ENCODE results near the gene LAMA2.

LAMA2 gene

GRCh38 chr6:129215246-129215645 is 332.3 kb downstream of the LAMA2 start:
- no peak overlapping the region for H3K4me3 ChIP-seq (ENCODE audit: low read length)
- no peak for TF ChIP-seq CTCF (IDR thresholded peaks at IDR 0.05; ENCODE audit: insufficient read depth, low read depth, low read length, missing control alignments)
- DNase-seq (ENCODE audit: low read depth): no peak

- H3K4me3 ChIP-seq (ENCODE audit: low read length): no peak overlapping the region
- DNase-seq (ENCODE audit: low read depth): peak; percentile 8
- TF ChIP-seq CTCF (IDR thresholded peaks at IDR 0.05; ENCODE audit: insufficient read depth, low read depth, low read length, missing control alignments): no peak
These were observed 333.1 kb downstream of the LAMA2 start for GRCh38 chr6:129215916-129216520.

- no peak for DNase-seq (ENCODE audit: low read depth)
- TF ChIP-seq CTCF (IDR thresholded peaks at IDR 0.05; ENCODE audit: insufficient read depth, low read depth, low read length, missing control alignments): no peak
- no peak overlapping the region for H3K4me3 ChIP-seq (ENCODE audit: low read length)
These were observed 334.8 kb downstream of the LAMA2 start for GRCh38 chr6:129217701-129218100.

- no peak overlapping the region for H3K4me3 ChIP-seq (ENCODE audit: low read length)
- TF ChIP-seq CTCF (IDR thresholded peaks at IDR 0.05; ENCODE audit: insufficient read depth, low read depth, low read length, missing control alignments): no peak
These were observed 350.7 kb downstream of the LAMA2 start for GRCh38 chr6:129233458-129234134.

GRCh38 chr6:129235167-129236000 is 352.4 kb downstream of the LAMA2 start:
- DNase-seq (ENCODE audit: low read depth): no peak
- no peak for TF ChIP-seq CTCF (IDR thresholded peaks at IDR 0.05; ENCODE audit: insufficient read depth, low read depth, low read length, missing control alignments)

More at GRCh38 chr6:129233458-129234134, 350.7 kb downstream of the LAMA2 start:
- no peak for DNase-seq (ENCODE audit: low read depth)

GRCh38 chr6:129236001-129236517 is 353.1 kb downstream of the LAMA2 start:
- no peak overlapping the region for H3K4me3 ChIP-seq (ENCODE audit: low read length)
- DNase-seq (ENCODE audit: low read depth): no peak
- no peak for TF ChIP-seq CTCF (IDR thresholded peaks at IDR 0.05; ENCODE audit: insufficient read depth, low read depth, low read length, missing control alignments)

More at GRCh38 chr6:129235167-129236000, 352.4 kb downstream of the LAMA2 start:
- H3K4me3 ChIP-seq (ENCODE audit: low read length): no peak overlapping the region

Data from epithelial cell of esophagus (primary cell).